PC-9 (cell line): ENCODE data around the gene OSBPL3. TPM values are rescaled to one million over a fixed set of nuclear protein-coding genes. Genes with fewer than 3 reads are reported as not detected.

Experiments used
- BruUV-seq: library from RNA; stranded (reverse); fragments of 400-500 nt; replicated peaks from 2 replicates; lab custom pipeline; 2021; lab: Mats Ljungman, UMichigan
- CTCF ChIA-PET: fragments of 300-600 bp; sonication (Branson Sonifier 250); formaldehyde crosslinking; loops from one replicate; lab custom pipeline; 2022; ENCODE audit warnings: antibody characterized with exemption; lab: Charles Lee
- POLR2A ChIA-PET: fragments of 300-600 bp; sonication (Branson Sonifier 250); formaldehyde crosslinking; loops from one replicate; lab custom pipeline; 2022; ENCODE audit warnings: antibody characterized with exemption; ENCODE audit not compliant: unreplicated experiment; lab: Charles Lee
- DNase-seq, 2 experiments: peaks; one replicate each; pipeline versions ENCODE4 v3.0.0 to v3.0.0-alpha.2; 2015 to 2022; ENCODE audit warnings: mixed read lengths in 1 of 2
- H2AFZ ChIP-seq: fragments of 200-600 bp; sonication (generic); 2 replicates; pipeline ENCODE4 v1.8.1; 2017; ENCODE audit warnings: antibody characterized with exemption
- H3F3A ChIP-seq: fragments of 200-600 bp; sonication (generic); 2 replicates; pipeline ENCODE4 v1.8.1; 2017; ENCODE audit warnings: antibody characterized with exemption, mild to moderate bottlenecking, low read depth; ENCODE audit not compliant: insufficient read depth
- H3K27ac ChIP-seq: fragments of 200-600 bp; sonication (generic); 2 replicates; pipeline ENCODE4 v1.6.1; 2016; ENCODE audit warnings: mixed run types
- H3K27me3 ChIP-seq: fragments of 200-600 bp; sonication (generic); 2 replicates; pipeline ENCODE4 v1.6.1; 2016; ENCODE audit warnings: low read depth, mixed run types; ENCODE audit not compliant: insufficient read depth
- H3K36me3 ChIP-seq: fragments of 200-600 bp; sonication (generic); 2 replicates; pipeline ENCODE4 v1.6.1; 2016; ENCODE audit warnings: low read depth, mixed run types
- H3K4me1 ChIP-seq: fragments of 200-600 bp; sonication (generic); replicated peaks from 2 replicates; pipeline ENCODE4 v1.6.1; 2016; ENCODE audit warnings: mixed run types; ENCODE audit not compliant: insufficient read depth
- H3K4me2 ChIP-seq: fragments of 200-600 bp; sonication (generic); 2 replicates; pipeline ENCODE4 v1.6.1; 2017; ENCODE audit warnings: mixed run types
- H3K4me3 ChIP-seq: fragments of 200-600 bp; sonication (generic); 2 replicates; pipeline ENCODE4 v1.6.1; 2016; ENCODE audit warnings: mixed run types
- H3K79me2 ChIP-seq: fragments of 200-600 bp; sonication (generic); 2 replicates; pipeline ENCODE4 v1.6.1; 2017; ENCODE audit warnings: low read depth, mixed run types
- H3K9me2 ChIP-seq: fragments of 200-600 bp; sonication (generic); 2 replicates; pipeline ENCODE4 v1.8.1; 2017; ENCODE audit warnings: mild to moderate bottlenecking; ENCODE audit not compliant: insufficient read depth
- H3K9me3 ChIP-seq: fragments of 200-600 bp; sonication (generic); 2 replicates; pipeline ENCODE4 v1.8.1; 2016; ENCODE audit warnings: low read depth; ENCODE audit not compliant: insufficient read depth
- H4K20me1 ChIP-seq: fragments of 200-600 bp; sonication (generic); 2 replicates; pipeline ENCODE4 v1.8.1; 2017; ENCODE audit not compliant: insufficient read depth
- EZH2 ChIP-seq: fragments of 200-600 bp; sonication (generic); IDR thresholded peaks from 2 replicates; pipeline ENCODE4 v1.8.0; 2017; ENCODE audit warnings: antibody characterized with exemption, low read depth
- intact Hi-C: fragments of 100-400 bp; cut with micrococcal nuclease; formaldehyde crosslinking; loops from one replicate; pipeline ENCODE4 v1.10.0; 2022; ENCODE audit not compliant: unreplicated experiment
- total RNA-seq: library from RNA; stranded (reverse); gene quantifications from 2 replicates; pipeline ENCODE4 v1.2.3, GENCODE V29; 2021
- TF ChIP-seq, protein P1 (sequence below): fragments of 200-600 bp; sonication (generic); conservative IDR thresholded peaks from 2 replicates; pipeline ENCODE4 v1.6.1; 2017; ENCODE audit warnings: mixed run types, antibody characterized with exemption, mild to moderate bottlenecking, moderate library complexity

Gene OSBPL3
- total RNA-seq, 1 experiment from 2014 or later: 87.6 TPM

DNA sequence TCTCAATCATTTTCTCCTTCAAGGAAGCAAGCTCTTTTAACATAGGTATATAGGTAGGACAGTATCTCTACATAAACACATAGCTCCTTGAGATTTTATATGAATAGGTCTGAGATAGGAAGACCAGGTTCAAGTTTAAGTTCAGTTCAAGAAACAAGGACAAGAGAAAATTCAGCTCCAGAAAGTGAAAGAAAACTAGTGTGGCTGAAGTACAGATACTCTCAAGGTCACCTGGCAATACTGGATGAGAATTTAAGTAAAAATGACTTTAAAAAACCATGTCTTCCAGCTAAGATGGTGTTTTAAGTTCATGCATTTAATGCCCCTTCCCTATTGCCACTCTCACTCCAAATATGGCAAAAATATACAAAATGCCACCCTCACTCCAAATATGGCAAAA lies 91.3 kb downstream of the OSBPL3 start:
- Histone ChIP-seq H3K4me2 (no peak overlapping the region), H3K9me2 (no peaks in the 10 kb centered on the region), H3K4me1 (no peaks in the 10 kb centered on the region), H3K36me3 (0 out of 2 replicates have a peak, but pooled peaks cover 22% of the 10 kb centered on the region), H3K4me3 (no peak overlapping the region), H3K79me2 (no peaks in the 10 kb centered on the region; the same call in 1 of the 2 replicates), H3K9me3 (no peaks in the 10 kb centered on the region), H3F3A (no peaks in the 10 kb centered on the region), H4K20me1 (no peaks in the 10 kb centered on the region), H2AFZ (no peak overlapping the region), H3K27me3 (no peaks in the 10 kb centered on the region), H3K27ac (no peak overlapping the region)
- TF ChIP-seq EZH2: no peak
- TF ChIP-seq, protein P1, sequence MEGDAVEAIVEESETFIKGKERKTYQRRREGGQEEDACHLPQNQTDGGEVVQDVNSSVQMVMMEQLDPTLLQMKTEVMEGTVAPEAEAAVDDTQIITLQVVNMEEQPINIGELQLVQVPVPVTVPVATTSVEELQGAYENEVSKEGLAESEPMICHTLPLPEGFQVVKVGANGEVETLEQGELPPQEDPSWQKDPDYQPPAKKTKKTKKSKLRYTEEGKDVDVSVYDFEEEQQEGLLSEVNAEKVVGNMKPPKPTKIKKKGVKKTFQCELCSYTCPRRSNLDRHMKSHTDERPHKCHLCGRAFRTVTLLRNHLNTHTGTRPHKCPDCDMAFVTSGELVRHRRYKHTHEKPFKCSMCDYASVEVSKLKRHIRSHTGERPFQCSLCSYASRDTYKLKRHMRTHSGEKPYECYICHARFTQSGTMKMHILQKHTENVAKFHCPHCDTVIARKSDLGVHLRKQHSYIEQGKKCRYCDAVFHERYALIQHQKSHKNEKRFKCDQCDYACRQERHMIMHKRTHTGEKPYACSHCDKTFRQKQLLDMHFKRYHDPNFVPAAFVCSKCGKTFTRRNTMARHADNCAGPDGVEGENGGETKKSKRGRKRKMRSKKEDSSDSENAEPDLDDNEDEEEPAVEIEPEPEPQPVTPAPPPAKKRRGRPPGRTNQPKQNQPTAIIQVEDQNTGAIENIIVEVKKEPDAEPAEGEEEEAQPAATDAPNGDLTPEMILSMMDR: no peak
- no TSS peak for BruUV-seq
- DNase-seq: no peak
- ChIA-PET CTCF (interaction anchor here (0.5 to 0.6 kb wide), 2 partner anchors 77 to 206 kb away, joined by 3 read pairs; no protein-coding TSS in a partner anchor), POLR2A (no interaction called here)
- intact Hi-C loops: no loop called here

DNA sequence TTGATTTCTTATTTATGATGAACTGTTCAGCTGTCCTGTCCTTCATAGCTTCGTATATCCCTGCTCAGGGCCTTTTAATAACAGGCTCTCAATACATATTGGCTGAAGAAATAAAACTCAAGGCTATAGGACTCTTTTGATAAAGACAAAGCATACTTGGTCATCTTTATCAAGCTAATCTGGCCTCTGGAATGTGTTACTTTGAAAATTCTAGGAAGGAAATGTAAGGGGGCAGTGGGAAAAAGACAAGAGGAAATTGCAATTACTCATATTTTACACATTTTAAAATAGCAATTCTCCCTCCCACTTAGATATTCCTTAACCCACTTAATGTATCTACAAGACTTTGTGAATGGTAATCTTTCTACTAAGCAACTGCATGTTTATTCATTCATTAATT lies 94.3 kb downstream of the OSBPL3 start:
- no peak for DNase-seq
- TF ChIP-seq, protein P1: no peak
- TF ChIP-seq EZH2: no peak
- Histone ChIP-seq H3K27ac (no peak overlapping the region), H3K9me2 (no peaks in the 10 kb centered on the region), H3K4me2 (no peak overlapping the region), H4K20me1 (no peaks in the 10 kb centered on the region), H3K27me3 (no peaks in the 10 kb centered on the region), H3K4me3 (no peak overlapping the region), H3K4me1 (0 out of 2 replicates have a peak, but pooled peaks cover 10% of the 10 kb centered on the region), H3K79me2 (no peaks in the 10 kb centered on the region; the same call in 1 of the 2 replicates), H2AFZ (no peak overlapping the region), H3F3A (no peaks in the 10 kb centered on the region), H3K36me3 (0 out of 2 replicates have a peak, but pooled peaks cover 13% of the 10 kb centered on the region), H3K9me3 (no peaks in the 10 kb centered on the region)
- intact Hi-C loops: no loop called here
- BruUV-seq: no TSS peak
- POLR2A ChIA-PET: interaction anchor here (0.9 kb wide), 1 partner anchor 306 kb away, joined by 4 read pairs; no protein-coding TSS in a partner anchor
- CTCF ChIA-PET: interaction anchor here (0.6 kb wide), 1 partner anchor 93 kb away, joined by 10 read pairs; no protein-coding TSS in a partner anchor

DNA sequence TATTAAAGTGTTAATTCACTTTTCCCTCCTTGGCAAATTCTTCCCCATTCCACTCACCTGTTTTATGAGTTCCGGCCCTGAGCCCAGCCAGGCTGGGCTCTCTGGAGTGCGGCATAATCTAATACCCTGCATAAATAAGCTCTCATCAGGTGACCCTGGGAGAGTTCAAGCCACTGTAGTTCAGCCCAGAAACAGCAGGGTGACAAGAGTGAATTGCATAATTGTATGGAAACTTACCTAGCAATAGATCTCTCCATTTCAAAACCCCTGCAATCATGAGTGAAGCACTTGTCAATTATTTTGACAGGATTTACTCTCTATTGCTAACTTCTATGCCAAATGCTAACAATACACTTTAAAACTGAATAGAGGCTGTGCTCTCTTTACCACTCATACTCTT lies 94.7 kb downstream of the OSBPL3 start:
- TF ChIP-seq, protein P1: no peak
- TF ChIP-seq EZH2: no peak
- no peak for DNase-seq
- intact Hi-C loops: no loop called here
- Histone ChIP-seq H3K4me3 (no peak overlapping the region), H3K27ac (no peak overlapping the region), H3F3A (no peaks in the 10 kb centered on the region), H3K36me3 (0 out of 2 replicates have a peak, but pooled peaks cover 10% of the 10 kb centered on the region), H3K4me2 (no peak overlapping the region), H3K9me3 (no peaks in the 10 kb centered on the region), H4K20me1 (no peaks in the 10 kb centered on the region), H3K4me1 (0 out of 2 replicates have a peak, but pooled peaks cover 10% of the 10 kb centered on the region), H2AFZ (no peak overlapping the region), H3K9me2 (no peaks in the 10 kb centered on the region), H3K27me3 (no peaks in the 10 kb centered on the region), H3K79me2 (no peaks in the 10 kb centered on the region; the same call in 1 of the 2 replicates)
- ChIA-PET POLR2A (interaction anchor here (0.9 kb wide), 1 partner anchor 307 kb away, joined by 4 read pairs; no protein-coding TSS in a partner anchor), CTCF (interaction anchor here (0.6 kb wide), 2 partner anchors 94 to 1612 kb away, joined by 6 to 10 read pairs; no protein-coding TSS in a partner anchor)
- no TSS peak for BruUV-seq
